Stimulated activated CD4-positive, alpha-beta T cell treated with anti-CD3 and anti-CD28 coated beads, Interleukin-15, amount 100 ng/mL, for 24 hours (primary cell): ENCODE results near the gene TLR3.
A peak's percentile ranks its signal among the peaks of the same experiment; 100 is the strongest.
"Not testable (repeated sequence)": the region's sequence is repeated elsewhere in the genome, so short reads cannot be mapped to it uniquely, and the experiment has no call there.

Experiments used
- DNase-seq: peaks from one replicate; pipeline ENCODE4 v3.0.0-alpha.2; 2020

The TLR3 gene

DNA sequence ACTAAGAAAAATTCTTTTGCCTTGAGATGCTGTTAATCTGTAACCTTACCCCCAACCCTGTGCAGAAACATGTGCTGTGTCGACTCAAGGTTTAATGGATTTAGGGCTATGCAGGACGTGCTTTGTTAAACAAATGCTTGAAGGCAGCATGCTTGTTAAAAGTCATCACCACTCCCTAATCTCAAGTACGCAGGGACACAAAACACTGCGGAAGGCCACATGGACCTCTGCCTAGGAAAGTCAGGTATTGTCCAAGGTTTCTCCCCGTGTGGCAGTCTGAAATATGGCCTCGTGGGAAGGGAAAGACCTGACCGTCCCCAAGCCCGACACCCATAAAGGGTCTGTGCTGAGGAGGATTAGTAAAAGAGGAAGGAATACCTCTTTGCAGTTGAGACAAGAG is 18.8 kb upstream of the TLR3 start:
- DNase-seq, result not testable (repeated sequence)

DNA sequence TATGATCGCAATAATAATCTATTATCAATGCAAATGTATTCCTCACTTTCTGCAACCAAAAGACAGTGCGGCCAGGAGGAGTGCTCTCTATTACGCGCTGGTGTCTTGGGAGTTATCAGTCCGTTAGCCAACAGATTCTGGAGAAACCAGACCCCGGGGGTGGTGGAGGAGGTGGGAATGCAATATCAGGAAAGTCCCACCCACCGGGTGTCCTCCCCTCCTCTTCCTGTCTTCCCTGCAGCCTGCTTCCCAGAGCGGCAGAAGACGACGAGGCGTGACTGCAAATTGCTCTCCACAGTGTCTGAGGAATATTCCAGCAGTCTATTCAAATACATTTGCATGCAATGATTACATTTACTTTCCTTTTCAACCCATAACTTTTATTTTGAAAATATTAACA is 17.9 kb upstream of the TLR3 start:
- no peak for DNase-seq

DNA sequence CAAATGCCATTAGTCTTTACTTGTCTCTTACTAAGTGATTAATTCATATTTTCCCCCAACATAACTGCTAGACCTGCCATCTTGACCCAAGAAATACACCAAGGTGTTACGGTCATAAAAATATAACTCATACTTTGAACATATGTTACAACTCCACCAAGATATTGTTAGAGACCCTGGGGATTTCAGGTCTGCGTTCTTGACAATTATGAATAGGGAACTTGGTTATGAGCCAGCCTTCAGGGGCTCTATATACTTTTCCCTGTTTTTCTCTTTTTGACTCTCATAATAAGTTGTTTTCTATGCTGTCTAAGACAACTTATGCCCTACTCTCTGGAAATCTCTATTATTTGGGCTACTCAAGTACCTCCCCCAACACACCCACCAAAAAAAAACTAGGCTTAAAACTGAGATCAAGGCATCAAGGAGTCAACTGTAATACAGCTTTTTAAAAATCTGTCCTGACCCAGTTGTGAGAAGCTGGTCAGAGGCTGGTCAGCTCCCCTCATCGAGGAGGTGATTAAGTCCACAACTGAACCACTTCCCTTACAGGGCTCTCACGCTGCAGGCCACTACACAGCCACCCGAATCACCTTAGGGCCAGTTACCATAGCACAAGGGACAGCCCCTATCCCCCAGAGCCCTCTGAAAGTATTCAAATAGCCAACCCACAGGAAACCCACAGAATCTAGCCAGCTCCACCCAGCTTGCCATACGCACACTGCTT is 10.5 kb upstream of the TLR3 start:
- DNase-seq, result no peak

DNA sequence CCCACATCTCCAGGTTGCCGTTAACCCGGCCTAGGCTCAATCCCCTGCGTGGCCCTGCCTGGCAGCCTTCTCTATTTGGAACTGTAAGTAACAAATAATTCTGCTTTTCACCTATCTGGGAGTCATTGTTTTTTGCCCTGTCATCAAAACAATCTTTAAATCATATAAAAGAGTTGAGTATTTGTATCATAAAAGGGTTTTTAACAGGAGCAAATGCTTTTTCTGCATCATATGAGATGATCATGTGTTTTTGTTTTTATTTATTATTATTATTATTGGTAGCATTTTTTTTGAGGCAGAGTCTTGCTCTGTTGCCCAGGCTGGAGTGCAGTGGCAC is 10.0 kb upstream of the TLR3 start:
- no peak for DNase-seq

DNA sequence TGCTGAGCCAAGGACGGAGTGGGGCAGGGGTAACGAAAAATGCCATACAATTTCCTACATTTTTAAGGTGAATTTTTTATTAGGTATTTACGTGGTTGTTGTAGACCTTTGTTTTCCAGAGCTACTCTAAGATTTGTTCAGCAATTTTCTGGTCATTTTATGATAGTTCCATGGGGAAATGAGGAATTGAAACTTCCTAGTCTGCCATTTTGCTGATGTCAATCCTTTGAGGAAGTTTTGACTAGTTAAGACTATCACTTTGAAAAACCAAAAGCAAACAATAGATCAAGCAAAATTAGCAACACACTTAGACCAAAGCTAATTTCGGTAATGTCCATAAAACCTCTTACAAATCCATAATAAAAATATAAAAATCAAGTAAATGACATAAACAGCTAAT is 7.0 kb upstream of the TLR3 start:
- DNase-seq, result no peak

DNA sequence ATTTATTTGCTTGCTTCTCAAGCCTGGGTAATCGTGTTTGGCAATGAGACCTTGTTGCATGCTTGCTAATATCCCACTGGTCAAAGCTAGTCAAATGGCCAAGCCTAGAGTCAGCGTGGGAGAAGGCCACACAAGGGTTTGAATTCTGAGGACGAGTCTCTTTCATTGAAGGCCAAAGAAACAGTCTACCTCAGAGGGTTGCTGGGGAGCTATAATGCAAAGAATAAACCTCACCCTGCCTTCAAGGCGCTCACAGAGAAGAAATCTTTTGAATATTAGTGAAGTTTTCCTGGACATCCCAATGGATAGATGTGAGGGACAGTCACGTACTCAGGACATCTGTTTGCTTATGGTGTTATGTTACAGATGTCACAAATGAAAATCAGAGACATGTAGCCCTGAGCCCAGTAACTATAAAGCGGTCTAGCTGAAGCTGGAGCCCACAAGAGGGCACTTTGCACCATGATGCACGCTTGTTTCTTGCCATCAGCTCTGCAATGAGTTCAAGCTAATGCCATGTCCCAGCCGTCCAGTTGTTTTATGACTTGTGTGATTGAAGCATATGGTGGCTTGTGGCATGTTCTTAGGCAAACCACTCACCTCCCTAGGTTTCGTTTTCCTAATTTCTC is 1.1 kb upstream of the TLR3 start:
- peak; percentile 37 for DNase-seq

DNA sequence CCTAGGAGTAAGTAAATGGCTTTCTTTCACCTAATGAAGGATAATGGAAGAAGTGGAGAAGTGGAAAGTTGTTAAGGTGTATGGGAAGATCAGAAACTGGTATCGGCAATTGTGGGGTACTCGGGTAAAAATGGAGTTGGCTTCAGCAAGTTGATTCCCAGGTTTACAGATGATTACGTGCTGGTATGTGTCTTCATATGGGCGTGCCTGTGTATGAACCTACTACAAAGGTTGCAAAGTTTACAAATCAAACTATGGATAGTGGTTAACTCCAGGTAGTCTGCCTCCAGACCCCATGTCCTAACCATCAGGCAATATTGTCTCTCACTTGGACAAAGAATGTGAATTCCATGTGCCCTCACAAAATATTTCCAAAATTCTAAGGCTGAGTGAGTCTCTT is 773 bp downstream of the TLR3 start:
- DNase-seq, result no peak

DNA sequence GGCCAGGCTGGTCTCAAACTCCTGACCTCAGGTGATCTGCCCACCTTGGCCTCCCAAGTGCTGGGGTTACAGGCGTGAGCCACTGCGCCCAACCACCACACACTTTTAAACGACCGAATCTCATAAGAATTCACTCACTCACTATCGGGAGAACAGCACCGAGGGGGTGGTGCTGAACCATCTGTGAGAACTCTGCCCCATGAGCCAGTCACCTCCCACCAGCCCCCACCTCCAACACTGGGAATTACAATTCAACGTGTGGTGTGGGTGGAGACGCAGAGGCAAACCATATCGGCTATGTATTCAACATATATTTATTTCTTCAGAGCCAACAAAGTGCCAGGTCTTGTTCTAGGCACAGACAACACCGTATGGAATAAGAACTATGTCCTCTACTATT is 3.6 kb downstream of the TLR3 start:
- DNase-seq, result no peak

DNA sequence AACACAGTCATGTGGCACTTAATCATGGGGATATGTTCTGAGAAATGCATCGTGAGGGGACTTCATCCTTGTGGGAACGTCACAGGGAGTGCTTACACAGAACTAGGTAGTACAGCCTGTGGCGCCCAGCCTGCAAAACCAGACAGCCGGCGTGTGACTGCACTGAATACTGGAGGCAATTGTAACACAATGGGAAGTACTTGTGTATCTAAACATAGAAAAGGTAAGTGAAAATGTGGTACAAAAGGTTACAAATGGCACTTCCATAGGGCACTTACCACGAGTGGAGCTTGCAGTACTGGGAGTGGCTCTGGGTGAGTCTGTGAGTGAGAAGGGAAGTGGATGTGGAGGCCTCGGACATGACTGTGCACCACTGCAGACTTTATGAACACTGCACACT is 5.2 kb downstream of the TLR3 start:
- DNase-seq, result no peak

DNA sequence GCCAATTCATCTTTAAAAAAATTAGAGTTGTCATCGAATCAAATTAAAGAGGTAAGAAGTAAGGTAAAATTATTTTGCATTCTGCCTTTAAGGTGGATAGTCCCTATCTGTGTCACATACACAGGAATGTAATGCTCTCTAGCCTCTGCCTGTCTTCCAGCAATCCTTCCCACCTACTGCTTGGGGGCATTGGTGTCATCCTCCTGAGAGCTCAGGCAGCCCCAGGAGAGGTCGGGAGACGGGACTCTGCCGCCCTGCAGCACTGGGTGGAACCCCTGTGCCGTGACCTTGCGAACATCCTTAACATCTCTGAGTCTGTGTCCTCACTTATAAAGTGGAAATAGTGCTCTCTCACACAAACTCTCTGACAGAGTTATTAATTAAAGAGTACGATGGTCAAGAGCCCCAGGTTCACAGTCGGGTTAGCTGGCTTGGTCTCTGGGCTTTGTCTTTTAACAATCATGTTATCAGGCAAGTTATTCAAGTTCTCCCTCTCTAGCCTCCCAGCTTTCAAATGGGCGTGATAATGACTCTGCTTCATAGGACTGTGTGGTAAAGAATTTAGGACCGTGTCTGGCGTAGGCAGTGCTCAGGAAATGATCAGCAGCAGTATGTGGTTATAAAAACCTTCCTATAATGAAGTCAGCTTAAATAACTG is 10.2 kb downstream of the TLR3 start:
- DNase-seq, result no peak

DNA sequence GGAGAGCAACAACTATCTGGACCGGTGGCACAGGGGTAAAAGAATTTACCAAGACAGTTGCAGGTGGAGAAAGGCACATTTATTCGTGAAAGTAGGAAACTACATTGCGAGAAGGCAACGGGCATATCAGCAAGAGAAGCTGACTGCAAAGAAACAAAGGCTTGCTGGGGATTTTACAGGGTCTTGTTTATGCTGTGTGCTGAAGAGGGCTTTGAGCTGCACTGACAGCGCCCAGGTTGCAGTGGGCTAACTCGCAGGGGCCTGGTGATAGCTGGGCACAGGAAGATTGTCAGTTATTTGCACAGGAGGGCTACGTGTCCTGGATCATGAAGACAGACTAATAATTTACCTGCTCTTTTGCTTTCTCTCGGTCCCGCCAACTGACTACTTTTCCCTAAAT is 10.7 kb downstream of the TLR3 start:
- DNase-seq, result no peak

DNA sequence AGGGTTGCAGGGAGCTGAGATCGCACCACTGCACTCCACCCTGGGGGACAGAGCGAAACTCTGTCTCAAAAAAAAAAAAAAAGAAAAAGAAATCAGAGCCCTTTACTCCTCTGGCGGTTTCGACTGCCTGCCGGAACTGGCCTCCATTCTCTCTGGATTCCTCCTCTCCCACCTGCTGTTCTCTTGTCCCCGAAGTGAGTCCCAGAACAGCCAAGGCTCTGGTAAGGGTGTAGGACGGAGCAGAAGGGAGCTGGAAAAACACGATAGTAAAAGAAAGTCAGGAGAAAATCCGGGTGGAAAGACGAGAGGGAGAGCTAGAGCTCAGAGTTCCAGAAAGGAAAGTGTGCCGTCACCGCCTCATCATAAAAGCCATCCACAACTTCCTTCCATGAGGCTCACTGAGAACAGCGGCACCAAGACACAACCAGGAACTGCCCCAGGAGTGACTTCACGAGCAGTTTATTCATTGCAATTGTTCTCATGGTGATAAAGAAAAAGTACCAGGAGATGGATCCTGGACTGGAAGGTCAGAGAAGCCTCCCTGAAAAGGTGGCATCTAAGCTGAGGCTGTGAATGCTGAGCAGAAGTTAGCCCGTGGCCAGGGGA is 12.3 kb downstream of the TLR3 start:
- DNase-seq, result no peak

DNA sequence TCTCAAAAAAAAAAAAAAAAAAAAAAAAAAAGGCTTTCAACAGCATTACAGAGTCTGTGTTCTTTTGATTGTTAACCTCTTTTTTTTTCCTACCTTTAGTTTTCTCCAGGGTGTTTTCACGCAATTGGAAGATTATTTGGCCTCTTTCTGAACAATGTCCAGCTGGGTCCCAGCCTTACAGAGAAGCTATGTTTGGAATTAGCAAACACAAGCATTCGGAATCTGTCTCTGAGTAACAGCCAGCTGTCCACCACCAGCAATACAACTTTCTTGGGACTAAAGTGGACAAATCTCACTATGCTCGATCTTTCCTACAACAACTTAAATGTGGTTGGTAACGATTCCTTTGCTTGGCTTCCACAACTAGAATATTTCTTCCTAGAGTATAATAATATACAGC is 13.3 kb downstream of the TLR3 start:
- DNase-seq, result no peak

DNA sequence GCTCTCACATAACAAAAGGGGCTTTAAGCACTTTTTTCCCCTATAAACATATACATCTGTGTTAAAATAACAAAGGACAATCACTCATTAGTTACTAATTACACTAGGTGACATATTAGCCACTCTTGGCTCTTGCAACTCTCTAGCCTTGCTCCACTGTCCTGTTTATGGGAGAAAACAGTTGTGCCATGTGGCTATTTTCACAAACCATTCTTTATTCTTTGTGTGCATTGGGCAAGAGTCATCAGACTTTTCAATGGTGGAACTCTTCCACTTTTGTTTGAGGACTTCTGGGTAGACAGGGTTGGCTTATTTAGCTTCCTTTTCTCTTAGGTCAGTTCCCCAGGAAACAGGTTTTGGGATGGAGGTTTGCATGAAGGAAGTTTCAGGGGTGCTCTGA is 19.6 kb downstream of the TLR3 start:
- DNase-seq, result no peak

DNA sequence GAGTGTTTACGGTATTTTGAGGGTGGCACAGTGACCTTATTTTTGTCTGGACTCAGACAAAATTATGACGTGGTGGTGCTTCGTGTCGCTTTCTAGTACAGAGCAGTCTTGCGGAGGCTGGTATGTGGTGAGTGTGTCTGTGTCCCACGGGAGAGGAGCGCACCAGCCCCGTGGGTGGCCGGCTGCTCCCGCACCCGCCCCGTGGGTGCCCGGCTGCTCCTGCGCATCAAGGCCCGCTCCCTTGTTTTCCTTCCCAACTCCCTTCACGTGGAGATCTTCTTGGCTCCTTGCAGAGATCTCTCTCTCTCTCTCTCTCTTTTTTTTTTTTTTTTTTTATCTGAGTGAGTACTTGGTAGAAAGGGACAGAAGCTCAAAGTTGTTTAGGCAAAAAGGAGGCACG is 23.3 kb downstream of the TLR3 start:
- no peak for DNase-seq

DNA sequence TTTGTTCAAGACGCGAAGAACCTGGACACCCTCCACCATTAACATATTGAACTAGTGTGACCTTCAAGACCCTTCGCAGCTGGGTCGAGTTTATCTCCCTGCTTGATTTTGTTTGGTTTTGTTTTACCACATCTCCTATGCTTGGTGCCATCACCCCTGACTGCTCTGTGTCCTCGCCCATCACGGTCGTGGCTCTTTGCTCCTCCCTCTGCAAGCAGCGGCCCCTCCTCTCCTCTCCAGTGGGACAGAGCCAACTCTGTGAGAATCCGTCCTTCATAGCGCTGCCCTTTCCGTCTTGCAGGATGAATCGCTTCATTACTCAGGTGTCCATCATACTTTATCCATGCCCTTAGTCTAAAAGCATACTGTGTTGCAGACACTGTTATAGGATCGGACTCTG is 26.4 kb downstream of the TLR3 start:
- no peak for DNase-seq

DNA sequence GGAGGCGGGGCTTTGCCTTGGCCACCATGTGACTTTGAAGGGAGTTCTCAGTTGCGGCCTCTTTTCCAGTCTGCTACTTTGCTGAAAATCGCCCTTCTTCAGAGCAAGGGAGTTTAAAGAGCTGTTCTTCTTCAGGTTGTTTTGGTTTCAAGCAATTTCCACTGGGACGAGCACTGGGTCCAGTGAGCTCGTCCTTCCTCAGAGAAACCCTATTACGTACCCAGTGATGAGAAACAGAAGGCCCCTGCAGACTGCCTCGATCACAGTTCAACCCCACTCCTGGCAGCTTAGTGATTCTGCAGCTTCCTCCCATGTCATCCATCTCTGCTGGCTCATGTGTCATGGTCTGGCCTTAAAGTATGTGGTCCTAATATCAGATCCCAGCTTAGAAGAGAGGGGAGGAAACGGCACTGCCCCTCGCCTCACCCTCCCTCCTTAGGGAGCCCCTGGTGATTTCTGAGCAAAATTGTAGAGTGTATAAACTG is 27.8 kb downstream of the TLR3 start:
- DNase-seq, result no peak

DNA sequence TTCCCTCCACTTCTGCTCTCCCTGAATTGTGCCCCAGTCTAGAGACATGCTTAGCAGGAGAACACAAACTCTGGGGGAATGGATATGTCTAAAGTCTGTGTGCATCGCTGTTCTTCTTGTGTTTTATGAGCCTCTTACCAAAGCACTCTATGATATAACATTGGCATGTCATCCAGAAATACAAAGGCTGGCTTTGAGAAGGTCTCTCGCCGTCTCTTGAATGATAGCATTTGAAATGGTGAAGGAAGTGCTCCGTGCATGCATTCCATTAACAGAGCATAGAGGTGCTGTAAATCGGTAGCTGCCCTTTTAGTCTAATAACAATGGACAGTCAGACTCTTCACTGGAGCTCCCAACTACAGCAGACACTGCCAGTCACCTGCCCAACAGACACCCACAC is 28.4 kb downstream of the TLR3 start:
- DNase-seq, result no peak

DNA sequence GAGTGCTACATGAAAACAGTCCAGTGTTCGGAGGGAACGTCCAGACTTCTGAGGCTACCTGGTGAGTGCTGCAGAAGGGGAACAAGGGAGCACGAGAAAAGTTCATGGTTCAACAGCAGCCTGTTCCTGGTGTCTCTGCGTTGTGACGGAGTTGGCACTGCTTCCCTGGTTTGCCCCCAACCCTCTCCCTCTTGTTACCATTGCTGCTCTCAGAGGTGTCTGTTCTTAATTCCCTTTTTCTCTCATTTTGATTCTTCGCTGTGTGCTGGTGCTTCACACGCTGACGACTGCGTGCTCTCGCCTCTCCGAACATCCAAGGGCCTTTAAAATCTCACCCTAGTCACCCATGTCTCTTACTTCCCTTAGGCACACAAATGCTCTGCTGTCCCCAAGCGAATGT is 34.0 kb downstream of the TLR3 start:
- no peak for DNase-seq

DNA sequence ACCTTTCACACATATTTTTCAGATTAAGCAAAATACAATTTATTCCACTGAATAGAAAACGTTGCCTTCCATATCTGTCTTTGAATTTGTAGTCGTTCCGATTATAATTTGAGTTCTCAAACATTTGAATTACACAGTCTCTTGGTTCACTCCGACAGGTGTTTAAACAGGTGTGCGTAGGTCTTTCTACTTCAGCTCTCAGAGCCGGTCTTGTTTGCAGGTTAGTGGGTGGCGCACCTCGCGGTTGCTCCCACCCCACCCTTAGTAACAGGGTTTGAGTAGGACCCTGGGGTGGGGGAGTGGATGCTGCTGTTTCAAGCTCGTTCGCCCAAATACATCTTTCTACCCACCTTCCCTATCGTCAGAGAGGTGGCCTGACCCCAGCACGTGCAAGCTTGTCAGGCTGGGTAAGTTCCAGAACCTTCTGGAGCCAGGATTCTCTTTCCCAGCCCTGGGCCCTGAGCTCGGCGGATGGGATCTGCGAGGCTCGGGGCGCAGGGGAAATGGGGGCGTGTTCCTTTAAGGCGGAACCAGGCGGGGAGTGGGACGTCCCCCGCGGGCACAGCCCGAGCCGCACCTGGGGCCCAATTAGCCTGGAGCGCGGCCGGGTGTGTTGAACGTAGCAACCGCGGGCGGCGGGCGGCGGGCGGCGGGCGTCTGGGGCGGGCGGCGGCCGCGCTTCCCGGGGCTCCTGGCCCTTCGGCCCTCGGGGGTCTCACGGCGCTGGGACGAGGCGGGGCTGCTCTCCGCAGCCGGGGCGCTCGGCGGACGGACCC is 35.3 kb downstream of the TLR3 start, which contains the start of gene FAM149A:
Gene FAM149A, plus strand, starts transcription at position 591 of the 776 bp plus-strand sequence.
- DNase-seq, result peak; percentile 76

DNA sequence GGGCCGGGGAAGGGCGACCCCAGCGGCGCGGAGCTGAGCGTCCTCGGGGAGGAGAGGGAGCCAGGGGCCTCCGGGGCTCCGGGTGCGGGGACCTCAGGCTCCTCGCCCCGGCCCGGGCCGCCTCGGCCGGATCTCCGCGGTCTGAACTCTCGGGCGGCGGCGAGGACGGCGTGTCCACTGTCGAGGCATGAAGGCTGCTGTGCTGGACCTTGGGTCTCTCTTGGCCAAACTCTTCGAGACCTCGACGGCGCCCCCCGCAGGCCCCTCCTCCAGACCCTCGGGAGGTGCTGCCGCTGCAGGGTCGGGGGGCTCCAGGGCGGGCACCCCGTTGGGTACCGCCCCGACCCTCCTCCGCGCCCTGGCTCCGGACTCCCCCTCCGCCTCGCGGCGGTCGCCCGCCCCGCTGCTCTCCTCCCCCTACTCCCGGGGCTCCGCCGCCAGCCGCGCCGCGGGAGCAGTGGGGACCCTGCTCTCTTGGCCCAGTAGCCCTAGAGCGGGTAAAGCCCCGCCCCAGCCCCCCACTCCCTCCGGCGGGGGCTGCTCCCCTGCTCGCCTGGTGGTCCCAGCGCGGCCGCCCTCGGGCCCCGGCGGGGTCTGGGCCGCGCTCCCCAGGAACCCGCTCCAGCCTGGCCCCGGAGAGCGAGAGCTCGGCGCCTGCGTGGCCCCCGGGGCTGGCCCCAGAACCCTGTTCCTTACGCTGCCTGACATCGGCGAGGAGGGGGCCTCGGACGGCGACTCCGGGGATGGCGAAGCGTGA is 36.1 kb downstream of the TLR3 start:
- DNase-seq, result peak; percentile 8

DNA sequence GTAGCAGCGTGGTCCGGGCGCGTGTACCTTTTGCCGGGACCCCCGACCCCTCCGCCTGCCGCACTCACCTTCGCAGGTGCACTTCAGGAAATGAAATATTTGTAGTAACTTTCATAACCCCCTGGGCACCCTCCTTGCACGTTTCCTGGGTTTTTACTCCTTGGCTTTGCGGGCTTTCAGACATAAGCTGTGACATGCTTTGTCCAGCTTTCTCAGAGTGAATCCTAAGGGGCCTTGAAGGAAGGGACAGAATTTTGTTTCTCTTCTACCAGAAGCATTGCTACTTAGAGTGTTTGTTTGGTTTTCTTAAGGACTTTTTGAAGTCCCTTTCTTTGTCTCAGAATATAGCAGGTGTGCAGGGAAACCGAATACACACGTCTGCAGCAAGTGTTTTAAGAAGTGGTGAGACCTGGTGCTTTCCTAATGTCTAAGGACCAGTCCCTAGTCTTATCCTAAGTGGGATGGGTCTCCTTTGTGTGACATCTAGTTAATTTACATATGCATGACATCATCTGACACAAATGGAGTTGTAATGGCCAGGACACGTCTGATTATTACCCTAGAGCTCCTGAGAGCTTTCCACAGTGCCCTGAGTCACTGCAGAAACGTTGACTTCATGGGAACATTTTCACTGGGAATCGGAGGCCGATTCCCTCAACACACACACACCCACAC is 36.8 kb downstream of the TLR3 start:
- no peak for DNase-seq
